ENCODE measurements around the gene CYLD.

The CYLD gene

GRCh38 chr16:50812046-50812445 lies 70.2 kb downstream of the CYLD start:
- no peak for DNase-seq (ENCODE audit: low read depth, low spot score)
- H3K4me3 ChIP-seq (ENCODE audit: insufficient read length, low read depth): no peak overlapping the region
- no peaks in the 10 kb centered on the region for H3K9me3 ChIP-seq (ENCODE audit: insufficient read depth, low read length)
- H3K27me3 ChIP-seq (ENCODE audit: insufficient read depth, insufficient read length): no peaks in the 10 kb centered on the region
- TF ChIP-seq ZNF274 (IDR thresholded peaks at IDR 0.05; ENCODE audit: low read depth, low read length) (no peak), SUZ12 (IDR thresholded peaks at IDR 0.05; ENCODE audit: extremely low read depth, insufficient read depth, insufficient read length) (no peak), YY1 (IDR thresholded peaks at IDR 0.05; ENCODE audit: insufficient read depth, insufficient read length) (no peak)
- H3K9ac ChIP-seq (ENCODE audit: insufficient read length, low read depth): no peak overlapping the region
- H3K4me1 ChIP-seq (ENCODE audit: insufficient read depth, insufficient read length): peaks cover 8% of the 10 kb centered on the region
- no peaks in the 10 kb centered on the region for H3K36me3 ChIP-seq (ENCODE audit: insufficient read depth, insufficient read length, low read length)

- Histone ChIP-seq H3K27me3 (ENCODE audit: insufficient read depth, insufficient read length) (no peaks in the 10 kb centered on the region), H3K9ac (ENCODE audit: insufficient read length, low read depth) (no peak overlapping the region), H3K9me3 (ENCODE audit: insufficient read depth, low read length) (no peaks in the 10 kb centered on the region), H3K4me3 (ENCODE audit: insufficient read length, low read depth) (no peak overlapping the region), H3K36me3 (ENCODE audit: insufficient read depth, insufficient read length, low read length) (no peaks in the 10 kb centered on the region), H3K4me1 (ENCODE audit: insufficient read depth, insufficient read length) (peaks cover 8% of the 10 kb centered on the region)
- no peak for TF ChIP-seq YY1 (IDR thresholded peaks at IDR 0.05; ENCODE audit: insufficient read depth, insufficient read length)
- no peak for DNase-seq (ENCODE audit: low read depth, low spot score)
Observed at GRCh38 chr16:50812876-50813466, 71.1 kb downstream of the CYLD start.

GRCh38 chr16:50814052-50814451 lies 72.2 kb downstream of the CYLD start:
- Histone ChIP-seq H3K9ac (ENCODE audit: insufficient read length, low read depth) (no peak overlapping the region), H3K4me1 (ENCODE audit: insufficient read depth, insufficient read length) (peaks cover 8% of the 10 kb centered on the region), H3K27me3 (ENCODE audit: insufficient read depth, insufficient read length) (no peaks in the 10 kb centered on the region), H3K9me3 (ENCODE audit: insufficient read depth, low read length) (no peaks in the 10 kb centered on the region), H3K36me3 (ENCODE audit: insufficient read depth, insufficient read length, low read length) (no peaks in the 10 kb centered on the region), H3K4me3 (ENCODE audit: insufficient read length, low read depth) (no peak overlapping the region)
- DNase-seq (ENCODE audit: low read depth, low spot score): no peak
- TF ChIP-seq YY1 (IDR thresholded peaks at IDR 0.05; ENCODE audit: insufficient read depth, insufficient read length) (no peak), ZNF274 (IDR thresholded peaks at IDR 0.05; ENCODE audit: low read depth, low read length) (no peak), SUZ12 (IDR thresholded peaks at IDR 0.05; ENCODE audit: extremely low read depth, insufficient read depth, insufficient read length) (no peak)

- H3K36me3 ChIP-seq (ENCODE audit: insufficient read depth, insufficient read length, low read length): no peaks in the 10 kb centered on the region
- peaks cover 5% of the 10 kb centered on the region for H3K4me1 ChIP-seq (ENCODE audit: insufficient read depth, insufficient read length)
- H3K9me3 ChIP-seq (ENCODE audit: insufficient read depth, low read length): no peaks in the 10 kb centered on the region
- H3K4me3 ChIP-seq (ENCODE audit: insufficient read length, low read depth): no peak overlapping the region
- DNase-seq (ENCODE audit: low read depth, low spot score): no peak
- no peak overlapping the region for H3K9ac ChIP-seq (ENCODE audit: insufficient read length, low read depth)
- H3K27me3 ChIP-seq (ENCODE audit: insufficient read depth, insufficient read length): no peaks in the 10 kb centered on the region
- TF ChIP-seq SUZ12 (IDR thresholded peaks at IDR 0.05; ENCODE audit: extremely low read depth, insufficient read depth, insufficient read length): no peak
- TF ChIP-seq YY1 (IDR thresholded peaks at IDR 0.05; ENCODE audit: insufficient read depth, insufficient read length): no peak
Observed at GRCh38 chr16:50814541-50814940, 72.7 kb downstream of the CYLD start.

GRCh38 chr16:50815382-50815781 lies 73.5 kb downstream of the CYLD start:
- Histone ChIP-seq H3K9ac (ENCODE audit: insufficient read length, low read depth) (no peak overlapping the region), H3K27me3 (ENCODE audit: insufficient read depth, insufficient read length) (no peaks in the 10 kb centered on the region), H3K4me3 (ENCODE audit: insufficient read length, low read depth) (no peak overlapping the region), H3K36me3 (ENCODE audit: insufficient read depth, insufficient read length, low read length) (no peaks in the 10 kb centered on the region), H3K9me3 (ENCODE audit: insufficient read depth, low read length) (no peaks in the 10 kb centered on the region), H3K4me1 (ENCODE audit: insufficient read depth, insufficient read length) (no peaks in the 10 kb centered on the region)
- DNase-seq (ENCODE audit: low read depth, low spot score): no peak
- TF ChIP-seq ZNF274 (IDR thresholded peaks at IDR 0.05; ENCODE audit: low read depth, low read length) (no peak), SUZ12 (IDR thresholded peaks at IDR 0.05; ENCODE audit: extremely low read depth, insufficient read depth, insufficient read length) (no peak), YY1 (IDR thresholded peaks at IDR 0.05; ENCODE audit: insufficient read depth, insufficient read length) (no peak)

GRCh38 chr16:50816901-50817555 lies 75.1 kb downstream of the CYLD start:
- H3K36me3 ChIP-seq (ENCODE audit: insufficient read depth, insufficient read length, low read length): no peaks in the 10 kb centered on the region
- no peaks in the 10 kb centered on the region for H3K4me1 ChIP-seq (ENCODE audit: insufficient read depth, insufficient read length)
- no peak overlapping the region for H3K9ac ChIP-seq (ENCODE audit: insufficient read length, low read depth)
- H3K4me3 ChIP-seq (ENCODE audit: insufficient read length, low read depth): no peak overlapping the region
- TF ChIP-seq SUZ12 (IDR thresholded peaks at IDR 0.05; ENCODE audit: extremely low read depth, insufficient read depth, insufficient read length) (no peak), ZNF274 (IDR thresholded peaks at IDR 0.05; ENCODE audit: low read depth, low read length) (no peak), YY1 (IDR thresholded peaks at IDR 0.05; ENCODE audit: insufficient read depth, insufficient read length) (no peak)
- DNase-seq (ENCODE audit: low read depth, low spot score): no peak
- H3K27me3 ChIP-seq (ENCODE audit: insufficient read depth, insufficient read length): no peaks in the 10 kb centered on the region
- no peaks in the 10 kb centered on the region for H3K9me3 ChIP-seq (ENCODE audit: insufficient read depth, low read length)

- H3K9me3 ChIP-seq (ENCODE audit: insufficient read depth, low read length): no peaks in the 10 kb centered on the region
- H3K36me3 ChIP-seq (ENCODE audit: insufficient read depth, insufficient read length, low read length): no peaks in the 10 kb centered on the region
- no peak overlapping the region for H3K4me3 ChIP-seq (ENCODE audit: insufficient read length, low read depth)
- no peaks in the 10 kb centered on the region for H3K27me3 ChIP-seq (ENCODE audit: insufficient read depth, insufficient read length)
- DNase-seq (ENCODE audit: low read depth, low spot score): no peak
- H3K4me1 ChIP-seq (ENCODE audit: insufficient read depth, insufficient read length): no peaks in the 10 kb centered on the region
- H3K9ac ChIP-seq (ENCODE audit: insufficient read length, low read depth): no peak overlapping the region
- TF ChIP-seq SUZ12 (IDR thresholded peaks at IDR 0.05; ENCODE audit: extremely low read depth, insufficient read depth, insufficient read length) (no peak), YY1 (IDR thresholded peaks at IDR 0.05; ENCODE audit: insufficient read depth, insufficient read length) (no peak), ZNF274 (IDR thresholded peaks at IDR 0.05; ENCODE audit: low read depth, low read length) (no peak)
Observed at GRCh38 chr16:50818380-50818779, 76.5 kb downstream of the CYLD start.
